Measurements from ENCODE around the gene DHX40. TPM values are rescaled to one million over a fixed set of nuclear protein-coding genes. Genes with fewer than 3 reads are reported as not detected.
"Not testable (repeated sequence)": the region's sequence is repeated elsewhere in the genome, so short reads cannot be mapped to it uniquely, and the experiment has no call there.

Gene DHX40
- total RNA-seq, 1 donor from 2014 or later, result 42.9 TPM

DNA sequence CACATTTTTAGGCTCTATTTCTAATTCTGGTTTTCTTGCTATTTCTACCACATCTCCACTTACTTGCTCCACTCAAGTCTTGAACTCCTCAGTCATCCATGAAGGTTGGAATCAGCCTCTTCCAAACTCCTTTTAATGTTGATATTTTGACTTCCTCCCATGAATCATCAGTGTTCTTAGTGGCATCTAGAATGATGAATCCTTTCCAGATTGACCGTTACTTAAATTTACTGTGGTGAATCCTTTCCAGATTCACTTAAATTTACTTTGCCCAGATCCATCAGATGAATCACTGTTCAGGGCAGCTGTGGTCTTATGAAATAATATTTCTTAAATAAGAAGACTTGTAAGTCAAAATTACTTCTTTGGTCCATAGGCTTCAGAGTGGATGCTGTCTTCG is 86.7 kb downstream of the DHX40 start:
- no peak overlapping the region for H3K4me3 ChIP-seq (ENCODE audit: low read depth, low read length)
- H3K36me3 ChIP-seq (ENCODE audit: control insufficient read depth, insufficient read depth, low read length), result peaks cover 8% of the 10 kb centered on the region
- TF ChIP-seq, protein P1, sequence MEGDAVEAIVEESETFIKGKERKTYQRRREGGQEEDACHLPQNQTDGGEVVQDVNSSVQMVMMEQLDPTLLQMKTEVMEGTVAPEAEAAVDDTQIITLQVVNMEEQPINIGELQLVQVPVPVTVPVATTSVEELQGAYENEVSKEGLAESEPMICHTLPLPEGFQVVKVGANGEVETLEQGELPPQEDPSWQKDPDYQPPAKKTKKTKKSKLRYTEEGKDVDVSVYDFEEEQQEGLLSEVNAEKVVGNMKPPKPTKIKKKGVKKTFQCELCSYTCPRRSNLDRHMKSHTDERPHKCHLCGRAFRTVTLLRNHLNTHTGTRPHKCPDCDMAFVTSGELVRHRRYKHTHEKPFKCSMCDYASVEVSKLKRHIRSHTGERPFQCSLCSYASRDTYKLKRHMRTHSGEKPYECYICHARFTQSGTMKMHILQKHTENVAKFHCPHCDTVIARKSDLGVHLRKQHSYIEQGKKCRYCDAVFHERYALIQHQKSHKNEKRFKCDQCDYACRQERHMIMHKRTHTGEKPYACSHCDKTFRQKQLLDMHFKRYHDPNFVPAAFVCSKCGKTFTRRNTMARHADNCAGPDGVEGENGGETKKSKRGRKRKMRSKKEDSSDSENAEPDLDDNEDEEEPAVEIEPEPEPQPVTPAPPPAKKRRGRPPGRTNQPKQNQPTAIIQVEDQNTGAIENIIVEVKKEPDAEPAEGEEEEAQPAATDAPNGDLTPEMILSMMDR (IDR thresholded peaks at IDR 0.05; ENCODE audit: insufficient read depth, low read length, poor library complexity, severe bottlenecking), result no peak
- no peaks in the 10 kb centered on the region for H3K27me3 ChIP-seq (ENCODE audit: control insufficient read depth, insufficient read depth, low read length)
- no peak for DNase-seq (ENCODE audit: low read depth)

DNA sequence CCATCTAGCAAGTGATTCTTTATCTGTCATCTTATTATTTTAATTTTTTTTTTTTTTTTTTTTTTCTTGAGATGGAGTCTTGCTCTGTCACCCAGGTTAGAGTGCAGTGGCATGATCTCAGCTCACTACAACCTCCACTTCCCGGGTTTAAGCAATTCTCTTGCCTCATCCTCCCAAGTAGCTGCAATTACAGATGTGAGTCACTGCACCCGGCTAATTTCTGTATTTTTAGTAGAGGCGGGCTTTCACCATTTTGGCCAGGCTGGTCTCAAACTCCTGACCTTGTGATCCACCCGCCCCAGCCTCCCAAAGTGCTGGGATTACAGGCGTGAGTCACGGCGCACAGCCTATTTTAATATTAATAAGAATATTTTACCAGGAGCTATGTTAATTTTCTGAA is 91.2 kb downstream of the DHX40 start:
- H3K4me3 ChIP-seq (ENCODE audit: low read depth, low read length); H3K36me3 ChIP-seq (ENCODE audit: control insufficient read depth, insufficient read depth, low read length); DNase-seq (ENCODE audit: low read depth): not testable (repeated sequence)

More for the DNA sequence above, 91.2 kb downstream of the DHX40 start:
- H3K27me3 ChIP-seq (ENCODE audit: control insufficient read depth, insufficient read depth, low read length), result not testable (repeated sequence)

Other genes with a start within 250 kb of the DHX40 start
- 9.4 and 16.8 TPM in 2 replicates for gene YPEL2, start 234.0 kb upstream of the DHX40 start, total RNA-seq
- gene CLTC, start 54.3 kb downstream of the DHX40 start, total RNA-seq, result 296 and 337 TPM in 2 replicates
- 40.5 and 52.2 TPM in 2 replicates for gene PTRH2, start 141.8 kb downstream of the DHX40 start, total RNA-seq
- gene VMP1, start 142.0 kb downstream of the DHX40 start, total RNA-seq, result 171 and 224 TPM in 2 replicates

Measured in kidney epithelial cell (primary cell).